ENCODE results near the gene MAPKAPK2.

GRCh38 chr1:206753141-206753540 is 68.4 kb downstream of the MAPKAPK2 start:
- TF ChIP-seq CTCF (IDR thresholded peaks at IDR 0.05) (no peak), POLR2AphosphoS5 (IDR thresholded peaks at IDR 0.05) (no peak)
